Measurements from ENCODE around the gene DNER.

The DNER gene

GRCh38 chr2:229610333-229610732, 104.0 kb downstream of the DNER start:
- Histone ChIP-seq H3K27me3 (no peaks in the 10 kb centered on the region), H3K27ac (no peak overlapping the region), H3K9me3 (no peaks in the 10 kb centered on the region), H3K4me3 (ENCODE audit: low read depth in 1 of 2, low read length in 1 of 2) (no peak overlapping the region), H3K4me1 (ENCODE audit: control insufficient read depth in 1 of 2, insufficient read depth in 1 of 2, low read depth in 1 of 2, low read length in 1 of 2) (no peaks in the 10 kb centered on the region), H3K36me3 (no peaks in the 10 kb centered on the region)
- no peak for TF ChIP-seq CTCF (IDR thresholded peaks at IDR 0.05)

DNA sequence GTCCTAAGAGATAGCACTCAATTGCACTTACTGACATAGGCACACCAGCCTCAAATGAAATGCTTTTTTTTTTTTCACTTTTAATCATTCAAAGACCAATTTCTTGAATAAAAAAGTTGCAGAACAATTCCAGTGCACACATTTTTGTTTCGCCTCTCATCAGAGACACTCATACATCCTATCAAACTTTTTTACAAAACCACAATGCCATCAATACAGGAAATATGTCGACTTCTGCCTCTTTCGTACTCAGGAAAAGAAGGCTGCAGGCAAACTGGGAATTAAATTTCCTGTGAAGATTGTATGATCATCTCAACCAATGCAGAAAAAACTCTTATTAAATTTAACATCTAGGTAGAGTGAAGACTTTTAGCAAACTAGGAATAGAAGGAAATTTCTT, 112.4 kb downstream of the DNER start:
- no peak overlapping the region for H3K27ac ChIP-seq
- H3K36me3 ChIP-seq, result no peaks in the 10 kb centered on the region
- H3K4me1 ChIP-seq (ENCODE audit: control insufficient read depth in 1 of 2, insufficient read depth in 1 of 2, low read depth in 1 of 2, low read length in 1 of 2), result no peaks in the 10 kb centered on the region
- TF ChIP-seq CTCF (IDR thresholded peaks at IDR 0.05), result no peak
- H3K9me3 ChIP-seq, result no peaks in the 10 kb centered on the region
- no peak overlapping the region for H3K4me3 ChIP-seq (ENCODE audit: low read depth in 1 of 2, low read length in 1 of 2)
- no peaks in the 10 kb centered on the region for H3K27me3 ChIP-seq

DNA sequence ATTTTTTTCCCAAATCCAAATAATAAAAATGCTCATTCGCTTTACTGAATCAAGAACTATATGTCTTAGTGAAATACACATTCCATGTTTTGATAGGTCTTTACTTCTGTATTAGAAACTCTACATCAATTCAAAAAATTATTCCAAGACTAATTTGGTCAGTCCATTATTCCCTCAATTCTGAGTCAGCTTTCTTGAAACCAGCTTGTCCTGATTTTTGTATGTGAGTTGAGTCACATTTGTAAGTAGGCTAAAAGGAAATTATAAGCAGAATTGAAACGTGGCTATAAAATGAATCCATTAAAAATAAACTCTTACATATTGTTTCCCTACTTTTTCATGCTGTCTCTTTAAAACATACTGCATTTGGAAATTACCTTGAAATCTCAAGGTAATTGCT, 113.0 kb downstream of the DNER start:
- H3K27me3 ChIP-seq, result no peaks in the 10 kb centered on the region
- H3K4me1 ChIP-seq (ENCODE audit: control insufficient read depth in 1 of 2, insufficient read depth in 1 of 2, low read depth in 1 of 2, low read length in 1 of 2), result no peaks in the 10 kb centered on the region
- no peak overlapping the region for H3K4me3 ChIP-seq (ENCODE audit: low read depth in 1 of 2, low read length in 1 of 2)
- H3K9me3 ChIP-seq, result no peaks in the 10 kb centered on the region
- no peak for TF ChIP-seq CTCF (IDR thresholded peaks at IDR 0.05)
- H3K36me3 ChIP-seq, result no peaks in the 10 kb centered on the region
- no peak overlapping the region for H3K27ac ChIP-seq

DNA sequence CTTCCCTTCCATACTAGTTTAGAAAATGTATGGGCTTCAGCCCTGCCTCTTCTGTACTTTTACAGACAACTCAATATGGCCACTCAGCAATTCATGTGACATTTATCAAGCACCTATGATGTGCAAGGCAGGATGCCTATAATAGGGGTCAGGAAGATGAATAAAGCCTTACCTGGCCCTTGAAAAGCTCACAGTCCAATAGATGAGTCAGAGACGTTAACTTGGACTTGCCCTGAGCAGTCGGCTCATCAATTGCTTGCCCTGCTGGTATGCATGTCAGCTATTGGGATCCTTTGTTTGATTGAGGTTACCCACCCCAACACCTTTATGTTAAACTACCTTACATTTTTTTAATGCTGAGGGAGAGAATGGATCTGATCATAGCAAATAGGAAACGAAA, 116.1 kb downstream of the DNER start:
- H3K27ac ChIP-seq, result no peak overlapping the region
- H3K4me3 ChIP-seq (ENCODE audit: low read depth in 1 of 2, low read length in 1 of 2), result no peak overlapping the region
- H3K36me3 ChIP-seq, result no peaks in the 10 kb centered on the region
- TF ChIP-seq CTCF (IDR thresholded peaks at IDR 0.05), result no peak
- no peaks in the 10 kb centered on the region for H3K4me1 ChIP-seq (ENCODE audit: control insufficient read depth in 1 of 2, insufficient read depth in 1 of 2, low read depth in 1 of 2, low read length in 1 of 2)
- no peaks in the 10 kb centered on the region for H3K27me3 ChIP-seq
- no peaks in the 10 kb centered on the region for H3K9me3 ChIP-seq

DNA sequence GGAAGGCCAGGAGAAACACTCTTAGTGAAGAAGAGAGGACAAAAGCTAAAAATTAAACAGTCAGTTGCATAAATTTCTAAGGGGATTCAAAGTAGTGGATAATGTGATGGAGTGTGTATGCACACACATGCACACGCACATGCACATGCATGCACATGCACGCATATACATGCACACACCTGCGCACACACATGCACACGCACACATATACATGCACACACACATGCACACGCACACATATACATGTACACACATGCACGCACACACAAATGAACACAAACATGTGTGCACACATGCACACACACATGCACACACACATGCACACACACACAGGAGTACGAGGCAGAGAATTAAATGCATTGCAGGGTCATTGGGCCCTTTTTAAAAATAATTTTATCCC, 117.6 kb downstream of the DNER start:
- H3K4me1 ChIP-seq (ENCODE audit: control insufficient read depth in 1 of 2, insufficient read depth in 1 of 2, low read depth in 1 of 2, low read length in 1 of 2), result no peaks in the 10 kb centered on the region
- H3K9me3 ChIP-seq, result no peaks in the 10 kb centered on the region
- no peak overlapping the region for H3K4me3 ChIP-seq (ENCODE audit: low read depth in 1 of 2, low read length in 1 of 2)
- H3K27me3 ChIP-seq, result no peaks in the 10 kb centered on the region
- H3K27ac ChIP-seq, result no peak overlapping the region
- H3K36me3 ChIP-seq, result no peaks in the 10 kb centered on the region
- no peak for TF ChIP-seq CTCF (IDR thresholded peaks at IDR 0.05)

DNA sequence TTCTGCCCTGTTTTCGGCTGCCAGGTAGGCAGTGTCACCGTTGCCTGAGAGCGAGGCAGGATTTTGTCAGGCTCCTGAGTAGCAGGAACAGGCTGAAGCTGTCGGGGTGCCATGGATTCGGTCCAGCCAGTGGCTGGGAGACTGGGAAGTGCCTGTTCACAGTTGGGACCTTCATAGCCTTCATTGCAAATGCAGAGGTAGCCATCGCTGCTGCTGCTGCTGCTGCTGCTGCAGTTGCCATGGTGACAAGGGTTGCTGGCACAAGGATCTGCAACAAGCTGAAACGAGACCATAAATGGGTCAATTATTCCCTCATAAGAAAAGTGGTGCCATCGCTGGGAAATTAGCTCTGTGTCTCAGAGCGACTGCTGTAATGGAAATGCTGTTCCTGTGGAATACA, 122.7 kb downstream of the DNER start:
- no peaks in the 10 kb centered on the region for H3K9me3 ChIP-seq
- H3K36me3 ChIP-seq, result no peaks in the 10 kb centered on the region
- H3K27me3 ChIP-seq, result no peaks in the 10 kb centered on the region
- TF ChIP-seq CTCF (IDR thresholded peaks at IDR 0.05), result no peak
- H3K27ac ChIP-seq, result no peak overlapping the region
- no peak overlapping the region for H3K4me3 ChIP-seq (ENCODE audit: low read depth in 1 of 2, low read length in 1 of 2)
- H3K4me1 ChIP-seq (ENCODE audit: control insufficient read depth in 1 of 2, insufficient read depth in 1 of 2, low read depth in 1 of 2, low read length in 1 of 2), result no peaks in the 10 kb centered on the region

Data from neutrophil (primary cell).